ENCODE results near the gene NOC4L.

DNA sequence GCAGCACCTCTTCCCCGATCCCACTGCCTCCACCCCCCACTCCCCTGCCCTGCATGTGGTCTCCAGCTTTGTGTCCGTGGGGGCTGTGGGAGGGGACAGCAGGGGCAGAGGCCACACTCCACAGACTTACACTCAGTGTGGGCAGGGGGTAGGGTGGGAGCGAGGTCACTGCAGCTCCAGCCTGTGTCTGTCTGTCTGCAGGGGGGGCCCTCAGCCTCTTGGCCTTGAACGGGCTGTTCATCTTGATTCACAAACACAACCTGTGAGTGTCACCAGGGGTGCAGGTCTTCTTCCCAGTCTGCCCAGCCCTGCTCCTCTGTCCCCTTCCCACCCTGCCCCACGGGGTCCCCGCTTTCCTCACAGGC lies 6.5 kb downstream of the NOC4L start:
- TF ChIP-seq, protein P1, sequence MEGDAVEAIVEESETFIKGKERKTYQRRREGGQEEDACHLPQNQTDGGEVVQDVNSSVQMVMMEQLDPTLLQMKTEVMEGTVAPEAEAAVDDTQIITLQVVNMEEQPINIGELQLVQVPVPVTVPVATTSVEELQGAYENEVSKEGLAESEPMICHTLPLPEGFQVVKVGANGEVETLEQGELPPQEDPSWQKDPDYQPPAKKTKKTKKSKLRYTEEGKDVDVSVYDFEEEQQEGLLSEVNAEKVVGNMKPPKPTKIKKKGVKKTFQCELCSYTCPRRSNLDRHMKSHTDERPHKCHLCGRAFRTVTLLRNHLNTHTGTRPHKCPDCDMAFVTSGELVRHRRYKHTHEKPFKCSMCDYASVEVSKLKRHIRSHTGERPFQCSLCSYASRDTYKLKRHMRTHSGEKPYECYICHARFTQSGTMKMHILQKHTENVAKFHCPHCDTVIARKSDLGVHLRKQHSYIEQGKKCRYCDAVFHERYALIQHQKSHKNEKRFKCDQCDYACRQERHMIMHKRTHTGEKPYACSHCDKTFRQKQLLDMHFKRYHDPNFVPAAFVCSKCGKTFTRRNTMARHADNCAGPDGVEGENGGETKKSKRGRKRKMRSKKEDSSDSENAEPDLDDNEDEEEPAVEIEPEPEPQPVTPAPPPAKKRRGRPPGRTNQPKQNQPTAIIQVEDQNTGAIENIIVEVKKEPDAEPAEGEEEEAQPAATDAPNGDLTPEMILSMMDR (conservative IDR thresholded peaks at IDR 0.05), result no peak
- no peak for TF ChIP-seq ZFX (IDR thresholded peaks at IDR 0.05)
